HUES48 (cell line): ENCODE results near the gene SFTPB.
"Not testable (repeated sequence)": the region's sequence is repeated elsewhere in the genome, so short reads cannot be mapped to it uniquely, and the experiment has no call there.

ENCODE experiments used
- H3K27ac ChIP-seq: one replicate; pipeline ENCODE4 v1.7.0; 2013; ENCODE audit warnings: low read depth, low read length, inconsistent platforms
- H3K27me3 ChIP-seq: 2 replicates; pipeline ENCODE4 v1.6.1; 2013; ENCODE audit warnings: mild to moderate bottlenecking, low read length; ENCODE audit not compliant: control insufficient read depth, insufficient read depth
- H3K36me3 ChIP-seq: 2 replicates; pipeline ENCODE4 v1.6.1; 2013; ENCODE audit warnings: low read length; ENCODE audit not compliant: control insufficient read depth, insufficient read depth
- H3K4me1 ChIP-seq: 2 replicates; pipeline ENCODE4 v1.6.1; 2013; ENCODE audit warnings: mild to moderate bottlenecking, low read length; ENCODE audit not compliant: control insufficient read depth, insufficient read depth
- H3K4me3 ChIP-seq: 2 replicates; pipeline ENCODE4 v1.5.1; 2013; ENCODE audit warnings: mild to moderate bottlenecking, low read depth, low read length
- H3K9ac ChIP-seq: 2 replicates; pipeline ENCODE4 v1.6.1; 2013; ENCODE audit warnings: mild to moderate bottlenecking, low read depth, low read length, moderate library complexity
- H3K9me3 ChIP-seq: 2 replicates; pipeline ENCODE4 v1.6.1; 2013; ENCODE audit warnings: low read length; ENCODE audit not compliant: control insufficient read depth, insufficient read depth

SFTPB gene

GRCh38 chr2:85668009-85668856, at the start of gene SFTPB:
Gene SFTPB (minus strand): TSS chr2:85668199. CDS start chr2:85668183, 16 bp downstream.
- Histone ChIP-seq H3K9ac (no peak within 1 kb of the TSS), H3K27me3 (no peaks in the 10 kb centered on the region), H3K36me3 (no peaks in the 10 kb centered on the region), H3K9me3 (no peaks in the 10 kb centered on the region), H3K27ac (no peak within 1 kb of the TSS), H3K4me3 (no peak within 1 kb of the TSS), H3K4me1 (no peaks in the 10 kb centered on the region)

- no peak overlapping the region for H3K9ac ChIP-seq
- H3K27me3 ChIP-seq = no peaks in the 10 kb centered on the region
- H3K27ac ChIP-seq = no peak overlapping the region
- H3K36me3 ChIP-seq = no peaks in the 10 kb centered on the region
- no peaks in the 10 kb centered on the region for H3K4me1 ChIP-seq
- H3K9me3 ChIP-seq = no peaks in the 10 kb centered on the region
- no peak overlapping the region for H3K4me3 ChIP-seq
These were observed 49.5 kb upstream of the SFTPB start for GRCh38 chr2:85717308-85718008.

GRCh38 chr2:85716346-85716914, 48.4 kb upstream of the SFTPB start:
- Histone ChIP-seq H3K27me3 (no peaks in the 10 kb centered on the region), H3K4me3 (no peak overlapping the region), H3K9me3 (no peaks in the 10 kb centered on the region), H3K4me1 (no peaks in the 10 kb centered on the region), H3K27ac (no peak overlapping the region), H3K9ac (no peak overlapping the region), H3K36me3 (no peaks in the 10 kb centered on the region)

- no peaks in the 10 kb centered on the region for H3K36me3 ChIP-seq
- no peak overlapping the region for H3K27ac ChIP-seq
- no peaks in the 10 kb centered on the region for H3K9me3 ChIP-seq
- no peak overlapping the region for H3K9ac ChIP-seq
- no peaks in the 10 kb centered on the region for H3K4me1 ChIP-seq
- H3K27me3 ChIP-seq = no peaks in the 10 kb centered on the region
- no peak overlapping the region for H3K4me3 ChIP-seq
These were observed 46.8 kb upstream of the SFTPB start for GRCh38 chr2:85714841-85715240.

- H3K4me1 ChIP-seq = not testable (repeated sequence)
These were observed 46.4 kb upstream of the SFTPB start for GRCh38 chr2:85714421-85714820.

GRCh38 chr2:85713836-85714235, 45.8 kb upstream of the SFTPB start:
- no peak overlapping the region for H3K27ac ChIP-seq
- no peaks in the 10 kb centered on the region for H3K9me3 ChIP-seq
- H3K4me1 ChIP-seq = no peaks in the 10 kb centered on the region
- H3K36me3 ChIP-seq = no peaks in the 10 kb centered on the region
- H3K4me3 ChIP-seq = no peak overlapping the region
- H3K27me3 ChIP-seq = no peaks in the 10 kb centered on the region
- H3K9ac ChIP-seq = no peak overlapping the region

More at GRCh38 chr2:85714421-85714820, 46.4 kb upstream of the SFTPB start:
- H3K27me3 ChIP-seq, H3K4me3 ChIP-seq, H3K9me3 ChIP-seq, H3K27ac ChIP-seq, H3K9ac ChIP-seq, H3K36me3 ChIP-seq: not testable (repeated sequence)

GRCh38 chr2:85712849-85713612, 45.0 kb upstream of the SFTPB start:
- no peak overlapping the region for H3K9ac ChIP-seq
- no peaks in the 10 kb centered on the region for H3K4me1 ChIP-seq
- H3K36me3 ChIP-seq = no peaks in the 10 kb centered on the region
- no peak overlapping the region for H3K4me3 ChIP-seq
- H3K27ac ChIP-seq = no peak overlapping the region
- 0 out of 2 replicates have a peak, but pooled peaks cover under 1% of the 10 kb centered on the region for H3K27me3 ChIP-seq
- no peaks in the 10 kb centered on the region for H3K9me3 ChIP-seq

- H3K4me3 ChIP-seq = no peak overlapping the region
- no peaks in the 10 kb centered on the region for H3K4me1 ChIP-seq
- H3K9me3 ChIP-seq = no peaks in the 10 kb centered on the region
- H3K27ac ChIP-seq = no peak overlapping the region
- no peak overlapping the region for H3K9ac ChIP-seq
- no peaks in the 10 kb centered on the region for H3K36me3 ChIP-seq
- H3K27me3 ChIP-seq = peaks cover 3% of the 10 kb centered on the region; the same call in 1 of the 2 replicates
These were observed 44.3 kb upstream of the SFTPB start for GRCh38 chr2:85712336-85712735.

GRCh38 chr2:85711578-85712060, 43.6 kb upstream of the SFTPB start:
- no peaks in the 10 kb centered on the region for H3K9me3 ChIP-seq
- no peaks in the 10 kb centered on the region for H3K36me3 ChIP-seq
- H3K27me3 ChIP-seq = peaks cover 3% of the 10 kb centered on the region; the same call in 1 of the 2 replicates
- no peaks in the 10 kb centered on the region; the same call in 1 of the 2 replicates for H3K4me1 ChIP-seq
- no peak overlapping the region for H3K4me3 ChIP-seq
- H3K27ac ChIP-seq = no peak overlapping the region
- no peak overlapping the region for H3K9ac ChIP-seq

- Histone ChIP-seq H3K36me3 (no peaks in the 10 kb centered on the region), H3K27ac (no peak overlapping the region), H3K27me3 (peaks cover 3% of the 10 kb centered on the region; the same call in 1 of the 2 replicates), H3K4me1 (no peaks in the 10 kb centered on the region; the same call in 1 of the 2 replicates), H3K9ac (no peak overlapping the region), H3K9me3 (no peaks in the 10 kb centered on the region), H3K4me3 (no peak overlapping the region)
These were observed 42.9 kb upstream of the SFTPB start for GRCh38 chr2:85710687-85711577.
